ENCODE measurements around the gene CHTF8. TPM values are rescaled to one million over a fixed set of nuclear protein-coding genes. Genes with fewer than 3 reads are reported as not detected.
"Not testable (repeated sequence)": the region's sequence is repeated elsewhere in the genome, so short reads cannot be mapped to it uniquely, and the experiment has no call there.

Gene CHTF8
- total RNA-seq, 1 donor = 52.1 TPM

DNA sequence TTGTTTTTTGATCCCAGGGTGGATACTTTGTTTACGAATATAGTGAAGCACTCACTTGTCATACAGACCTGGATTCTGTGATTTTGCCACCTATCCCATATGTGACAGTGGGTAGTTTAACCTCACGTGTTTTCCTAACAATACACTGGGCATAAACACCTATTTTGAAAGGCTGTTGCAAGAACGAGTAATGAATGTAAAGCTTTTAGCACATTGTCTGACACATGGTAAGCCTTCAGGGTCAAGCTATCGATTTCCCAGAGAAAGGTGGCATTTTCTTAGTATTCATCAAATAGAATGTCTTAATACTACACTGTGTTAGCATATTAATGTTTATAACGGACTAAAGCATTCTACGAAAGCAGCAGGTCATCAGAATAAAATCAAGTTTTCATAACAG, 1.9 kb downstream of the CHTF8 start:
- Histone ChIP-seq H3K27me3 (ENCODE audit: insufficient read depth, low read length) (no peaks in the 10 kb centered on the region), H3K36me3 (ENCODE audit: insufficient read depth, low read length) (peaks cover 5% of the 10 kb centered on the region), H3K4me1 (ENCODE audit: insufficient read depth, low read length) (peaks cover 25% of the 10 kb centered on the region), H3K9me3 (ENCODE audit: low read depth, low read length) (no peaks in the 10 kb centered on the region), H3K27ac (ENCODE audit: low read depth, low read length) (peak overlapping the region; percentile 17), H4K20me1 (ENCODE audit: insufficient read depth, low read length) (peaks cover 22% of the 10 kb centered on the region), H2AFZ (ENCODE audit: low read length) (no peak overlapping the region), H3K4me3 (ENCODE audit: insufficient read depth, low read length) (peak overlapping the region; percentile 98), H3K4me2 (ENCODE audit: insufficient read depth, low read length) (peak overlapping the region; percentile 94), H3K79me2 (ENCODE audit: insufficient read depth, low read length) (peaks cover 95% of the 10 kb centered on the region)
- TF ChIP-seq CTCF (IDR thresholded peaks at IDR 0.05; ENCODE audit: extremely low read depth, low read depth, low read length) = no peak
- peak; percentile 82 for DNase-seq (ENCODE audit: insufficient read length, low spot score, missing footprints)

GRCh38 chr16:69127966-69128510, 4.3 kb downstream of the CHTF8 start:
- no peak for TF ChIP-seq CTCF (IDR thresholded peaks at IDR 0.05; ENCODE audit: extremely low read depth, low read depth, low read length)
- H4K20me1 ChIP-seq (ENCODE audit: insufficient read depth, low read length) = peaks cover 32% of the 10 kb centered on the region

GRCh38 chr16:69126801-69127200, 5.6 kb downstream of the CHTF8 start:
- H3K79me2 ChIP-seq (ENCODE audit: insufficient read depth, low read length) = peaks cover 84% of the 10 kb centered on the region
- not testable (repeated sequence) for H3K4me2 ChIP-seq (ENCODE audit: insufficient read depth, low read length); DNase-seq (ENCODE audit: insufficient read length, low spot score, missing footprints); H2AFZ ChIP-seq (ENCODE audit: low read length); H3K27me3 ChIP-seq (ENCODE audit: insufficient read depth, low read length); H3K9me3 ChIP-seq (ENCODE audit: low read depth, low read length); H3K4me3 ChIP-seq (ENCODE audit: insufficient read depth, low read length); H3K27ac ChIP-seq (ENCODE audit: low read depth, low read length); H3K36me3 ChIP-seq (ENCODE audit: insufficient read depth, low read length)
- H4K20me1 ChIP-seq (ENCODE audit: insufficient read depth, low read length) = peaks cover 34% of the 10 kb centered on the region
- peaks cover 10% of the 10 kb centered on the region for H3K4me1 ChIP-seq (ENCODE audit: insufficient read depth, low read length)

More at GRCh38 chr16:69127966-69128510, 4.3 kb downstream of the CHTF8 start:
- Histone ChIP-seq H2AFZ (ENCODE audit: low read length) (no peak overlapping the region), H3K79me2 (ENCODE audit: insufficient read depth, low read length) (peaks cover 91% of the 10 kb centered on the region), H3K27ac (ENCODE audit: low read depth, low read length) (no peak overlapping the region), H3K4me2 (ENCODE audit: insufficient read depth, low read length) (no peak overlapping the region), H3K9me3 (ENCODE audit: low read depth, low read length) (no peaks in the 10 kb centered on the region), H3K4me3 (ENCODE audit: insufficient read depth, low read length) (no peak overlapping the region), H3K27me3 (ENCODE audit: insufficient read depth, low read length) (no peaks in the 10 kb centered on the region), H3K4me1 (ENCODE audit: insufficient read depth, low read length) (peaks cover 12% of the 10 kb centered on the region), H3K36me3 (ENCODE audit: insufficient read depth, low read length) (peaks cover 5% of the 10 kb centered on the region)
- no peak for DNase-seq (ENCODE audit: insufficient read length, low spot score, missing footprints)

GRCh38 chr16:69126221-69126620, 6.2 kb downstream of the CHTF8 start:
- H3K27me3 ChIP-seq (ENCODE audit: insufficient read depth, low read length) = no peaks in the 10 kb centered on the region
- peaks cover 78% of the 10 kb centered on the region for H3K79me2 ChIP-seq (ENCODE audit: insufficient read depth, low read length)
- H3K36me3 ChIP-seq (ENCODE audit: insufficient read depth, low read length) = peaks cover 5% of the 10 kb centered on the region
- DNase-seq (ENCODE audit: insufficient read length, low spot score, missing footprints) = no peak
- no peak overlapping the region for H2AFZ ChIP-seq (ENCODE audit: low read length)
- H3K4me2 ChIP-seq (ENCODE audit: insufficient read depth, low read length) = no peak overlapping the region
- H3K4me1 ChIP-seq (ENCODE audit: insufficient read depth, low read length) = peaks cover 10% of the 10 kb centered on the region
- H3K9me3 ChIP-seq (ENCODE audit: low read depth, low read length) = no peaks in the 10 kb centered on the region
- H4K20me1 ChIP-seq (ENCODE audit: insufficient read depth, low read length) = peaks cover 34% of the 10 kb centered on the region
- no peak overlapping the region for H3K4me3 ChIP-seq (ENCODE audit: insufficient read depth, low read length)
- H3K27ac ChIP-seq (ENCODE audit: low read depth, low read length) = no peak overlapping the region
- TF ChIP-seq CTCF (IDR thresholded peaks at IDR 0.05; ENCODE audit: extremely low read depth, low read depth, low read length) = no peak

- H3K36me3 ChIP-seq (ENCODE audit: insufficient read depth, low read length) = peaks cover 17% of the 10 kb centered on the region
- H3K4me3 ChIP-seq (ENCODE audit: insufficient read depth, low read length); H3K4me1 ChIP-seq (ENCODE audit: insufficient read depth, low read length); H3K27ac ChIP-seq (ENCODE audit: low read depth, low read length); H3K27me3 ChIP-seq (ENCODE audit: insufficient read depth, low read length); H2AFZ ChIP-seq (ENCODE audit: low read length); H3K4me2 ChIP-seq (ENCODE audit: insufficient read depth, low read length); DNase-seq (ENCODE audit: insufficient read length, low spot score, missing footprints); H3K9me3 ChIP-seq (ENCODE audit: low read depth, low read length): not testable (repeated sequence)
- peaks cover 68% of the 10 kb centered on the region for H3K79me2 ChIP-seq (ENCODE audit: insufficient read depth, low read length)
- H4K20me1 ChIP-seq (ENCODE audit: insufficient read depth, low read length) = peaks cover 26% of the 10 kb centered on the region
Measured at GRCh38 chr16:69124961-69125360, 7.4 kb downstream of the CHTF8 start.

GRCh38 chr16:69124406-69124805, 8.0 kb downstream of the CHTF8 start:
- H3K4me1 ChIP-seq (ENCODE audit: insufficient read depth, low read length); DNase-seq (ENCODE audit: insufficient read length, low spot score, missing footprints); H2AFZ ChIP-seq (ENCODE audit: low read length); H3K4me3 ChIP-seq (ENCODE audit: insufficient read depth, low read length); H3K27me3 ChIP-seq (ENCODE audit: insufficient read depth, low read length); H3K4me2 ChIP-seq (ENCODE audit: insufficient read depth, low read length); H3K27ac ChIP-seq (ENCODE audit: low read depth, low read length); H3K9me3 ChIP-seq (ENCODE audit: low read depth, low read length): not testable (repeated sequence)
- Histone ChIP-seq H3K36me3 (ENCODE audit: insufficient read depth, low read length) (peaks cover 23% of the 10 kb centered on the region), H4K20me1 (ENCODE audit: insufficient read depth, low read length) (peaks cover 27% of the 10 kb centered on the region), H3K79me2 (ENCODE audit: insufficient read depth, low read length) (peaks cover 62% of the 10 kb centered on the region)

Data from osteoblast (primary cell).